HG02678 (cell line): ENCODE data around the gene MATN3.

Source experiments
- ATAC-seq: cut with Tn5 transposase; IDR thresholded peaks from one replicate; pipeline ENCODE4 v1.9.1; 2021; ENCODE audit warnings: mild to moderate bottlenecking, moderate library complexity; ENCODE audit not compliant: unreplicated experiment

The MATN3 gene

GRCh38 chr2:20040489-20041172, 28.2 kb upstream of the MATN3 start:
- ATAC-seq, result no peak

- no peak for ATAC-seq
These were observed 25.2 kb upstream of the MATN3 start for GRCh38 chr2:20037660-20038059.

- no peak for ATAC-seq
These were observed 23.6 kb upstream of the MATN3 start for GRCh38 chr2:20035955-20036666.

GRCh38 chr2:20034821-20035220, 22.4 kb upstream of the MATN3 start:
- no peak for ATAC-seq

GRCh38 chr2:20034218-20034617, 21.8 kb upstream of the MATN3 start:
- no peak for ATAC-seq

GRCh38 chr2:20033322-20033721, 20.9 kb upstream of the MATN3 start:
- ATAC-seq, result no peak

GRCh38 chr2:20030224-20030623, 17.8 kb upstream of the MATN3 start:
- no peak for ATAC-seq

GRCh38 chr2:20027705-20028434, 15.4 kb upstream of the MATN3 start:
- ATAC-seq, result no peak

- ATAC-seq, result no peak
These were observed 14.8 kb upstream of the MATN3 start for GRCh38 chr2:20027260-20027677.

- no peak for ATAC-seq
These were observed 12.8 kb upstream of the MATN3 start for GRCh38 chr2:20025065-20025786.

- no peak for ATAC-seq
These were observed 11.2 kb upstream of the MATN3 start for GRCh38 chr2:20023688-20024087.

GRCh38 chr2:20021405-20022009, 9.0 kb upstream of the MATN3 start:
- no peak for ATAC-seq

- no peak for ATAC-seq
These were observed 7.3 kb upstream of the MATN3 start for GRCh38 chr2:20019747-20020146.

- no peak for ATAC-seq
These were observed 6.2 kb upstream of the MATN3 start for GRCh38 chr2:20018601-20019152.

- ATAC-seq, result no peak
These were observed 3.9 kb upstream of the MATN3 start for GRCh38 chr2:20016346-20016745.

- ATAC-seq, result no peak
These were observed 3.1 kb upstream of the MATN3 start for GRCh38 chr2:20015482-20016083.

- no peak for ATAC-seq
These were observed 820 bp upstream of the MATN3 start for GRCh38 chr2:20013126-20013849.

GRCh38 chr2:20012032-20012281, 511 bp downstream of the MATN3 start:
- ATAC-seq, result no peak

- no peak for ATAC-seq
These were observed 1.0 kb downstream of the MATN3 start for GRCh38 chr2:20011276-20012031.
